Panc1 (cell line): ENCODE data around the gene CNTLN. TPM values are rescaled to one million over a fixed set of nuclear protein-coding genes. Genes with fewer than 3 reads are reported as not detected.

Experiments
- ATAC-seq: fragments of 200-7000 bp; cut with Tn5 transposase; 2 replicates; pipeline ENCODE4 v1.9.1; 2020; ENCODE audit warnings: mild to moderate bottlenecking, moderate library complexity
- BruUV-seq: library from RNA; stranded (reverse); fragments of 400-500 nt; replicated peaks from 2 replicates; lab custom pipeline; 2021; lab: Mats Ljungman, UMichigan
- CTCF ChIA-PET: fragments of 300-600 bp; sonication (Branson Sonifier 250); formaldehyde crosslinking; loops from one replicate; lab custom pipeline; 2022; ENCODE audit warnings: antibody characterized with exemption; lab: Charles Lee
- POLR2A ChIA-PET: fragments of 300-600 bp; sonication (Branson Sonifier 250); formaldehyde crosslinking; loops from one replicate; lab custom pipeline; 2022; ENCODE audit warnings: antibody characterized with exemption; lab: Charles Lee
- DNase-seq: peaks from one replicate; pipeline ENCODE4 v3.0.0-alpha.2; 2010; ENCODE audit warnings: low read depth, low spot score
- H3K27ac ChIP-seq: 2 replicates; pipeline ENCODE4 v1.5.1; 2011; ENCODE audit warnings: mild to moderate bottlenecking, low read length, inconsistent platforms
- H3K27me3 ChIP-seq: fragments of 200-500 bp; sonication (Bioruptor generic); 2 replicates; pipeline ENCODE4 v1.6.0; 2014; ENCODE audit warnings: low read length, inconsistent platforms; ENCODE audit not compliant: control insufficient read depth, insufficient read depth
- H3K36me3 ChIP-seq: fragments of 200-500 bp; sonication (Bioruptor generic); 2 replicates; pipeline ENCODE4 v1.5.1; 2014; ENCODE audit warnings: inconsistent platforms, mild to moderate bottlenecking, low read length, moderate library complexity; ENCODE audit not compliant: control insufficient read depth, insufficient read depth
- H3K4me1 ChIP-seq: 2 replicates; pipeline ENCODE4 v1.5.1; 2011; ENCODE audit warnings: inconsistent platforms, mild to moderate bottlenecking, low read length, moderate library complexity; ENCODE audit not compliant: control insufficient read depth, insufficient read depth
- H3K4me3 ChIP-seq, 2 experiments: 2 replicates each; pipeline ENCODE4 v1.5.1; 2011 to 2012; ENCODE audit warnings: low read depth in 2 of 2, low read length in 2 of 2, mild to moderate bottlenecking in 2 of 2, inconsistent platforms in 1 of 2, moderate library complexity in 1 of 2
- H3K9me3 ChIP-seq: fragments of 200-500 bp; sonication (Bioruptor generic); 2 replicates; pipeline ENCODE4 v1.5.1; 2014; ENCODE audit warnings: low read depth, mild to moderate bottlenecking, inconsistent platforms, low read length, moderate library complexity; ENCODE audit not compliant: control insufficient read depth, insufficient read depth
- POLR2AphosphoS5 ChIP-seq: IDR thresholded peaks from 2 replicates; pipeline ENCODE4 v1.6.1; 2012; ENCODE audit warnings: mild to moderate bottlenecking, low read depth, low read length, moderate library complexity
- REST ChIP-seq, 2 experiments: IDR thresholded peaks; 2 replicates each; pipeline ENCODE4 v1.6.1; 2011 to 2012; ENCODE audit warnings: low read depth in 2 of 2, control low read depth in 1 of 2, low read length in 1 of 2, mild to moderate bottlenecking in 1 of 2, moderate library complexity in 1 of 2; ENCODE audit not compliant: insufficient read depth in 1 of 2
- SIN3A ChIP-seq: IDR thresholded peaks from 2 replicates; pipeline ENCODE4 v1.6.1; 2012; ENCODE audit warnings: low read depth, mild to moderate bottlenecking, low read length, moderate library complexity, borderline replicate concordance; ENCODE audit not compliant: insufficient read depth
- TCF7L2 ChIP-seq: IDR thresholded peaks from 2 replicates; pipeline ENCODE4 v1.6.1; 2011; ENCODE audit warnings: mild to moderate bottlenecking, low read depth, low read length, inconsistent platforms
- in situ Hi-C: cut with HindIII; loops from 2 replicates; pipeline ENCODE4 v1.10.0; 2016; ENCODE audit warnings: low sequenced_read_pairs, low pct_unique_long_range_greater_than_20kb
- intact Hi-C: fragments of 100-400 bp; cut with micrococcal nuclease; formaldehyde crosslinking; loops from one replicate; pipeline ENCODE4 v1.10.0; 2022; ENCODE audit not compliant: unreplicated experiment
- total RNA-seq: library from RNA; stranded (reverse); gene quantifications from one replicate; pipeline ENCODE4 v1.2.1, GENCODE V29; 2021; ENCODE audit not compliant: unreplicated experiment
- TF ChIP-seq, protein P1 (sequence below): fragments of 450-650 bp; IDR thresholded peaks from 2 replicates; pipeline ENCODE4 v1.5.1; 2017; ENCODE audit warnings: mild to moderate bottlenecking

CNTLN gene
- total RNA-seq, 1 experiment from 2014 or later: not detected

DNA sequence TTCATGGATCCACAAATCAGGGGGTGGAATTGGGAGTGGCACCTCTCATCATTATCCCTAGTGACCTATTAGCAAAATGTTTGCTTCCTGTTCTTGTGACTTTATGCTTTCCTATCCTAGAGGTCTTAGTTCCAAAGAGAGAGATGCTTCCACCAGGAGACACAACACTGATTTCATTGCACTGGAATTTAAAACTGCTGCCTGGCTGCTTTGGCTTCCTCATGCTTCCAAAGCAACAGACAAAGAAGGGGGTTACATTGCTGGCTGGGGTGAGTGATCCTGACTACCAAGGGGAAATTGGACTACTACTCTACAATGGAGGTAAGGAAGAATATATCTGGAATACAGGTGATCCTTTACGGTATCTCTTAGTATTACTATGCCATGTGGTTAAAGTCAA is 374.9 kb downstream of the CNTLN start:
- in situ Hi-C loops (no loop called here), intact Hi-C loops (no loop called here)
- ChIA-PET POLR2A (no interaction called here), CTCF (interaction anchor here (0.6 kb wide), 1 partner anchor 12 kb away, joined by 3 read pairs; no protein-coding TSS in a partner anchor)
- no peak for TF ChIP-seq POLR2AphosphoS5
- no peak for TF ChIP-seq REST (IDR thresholded peaks at IDR 0.05; ENCODE audit: insufficient read depth in 1 of 2, low read depth in 2 of 2, low read length in 1 of 2)
- no peak for TF ChIP-seq TCF7L2
- no peak for TF ChIP-seq SIN3A
- TF ChIP-seq, protein P1, sequence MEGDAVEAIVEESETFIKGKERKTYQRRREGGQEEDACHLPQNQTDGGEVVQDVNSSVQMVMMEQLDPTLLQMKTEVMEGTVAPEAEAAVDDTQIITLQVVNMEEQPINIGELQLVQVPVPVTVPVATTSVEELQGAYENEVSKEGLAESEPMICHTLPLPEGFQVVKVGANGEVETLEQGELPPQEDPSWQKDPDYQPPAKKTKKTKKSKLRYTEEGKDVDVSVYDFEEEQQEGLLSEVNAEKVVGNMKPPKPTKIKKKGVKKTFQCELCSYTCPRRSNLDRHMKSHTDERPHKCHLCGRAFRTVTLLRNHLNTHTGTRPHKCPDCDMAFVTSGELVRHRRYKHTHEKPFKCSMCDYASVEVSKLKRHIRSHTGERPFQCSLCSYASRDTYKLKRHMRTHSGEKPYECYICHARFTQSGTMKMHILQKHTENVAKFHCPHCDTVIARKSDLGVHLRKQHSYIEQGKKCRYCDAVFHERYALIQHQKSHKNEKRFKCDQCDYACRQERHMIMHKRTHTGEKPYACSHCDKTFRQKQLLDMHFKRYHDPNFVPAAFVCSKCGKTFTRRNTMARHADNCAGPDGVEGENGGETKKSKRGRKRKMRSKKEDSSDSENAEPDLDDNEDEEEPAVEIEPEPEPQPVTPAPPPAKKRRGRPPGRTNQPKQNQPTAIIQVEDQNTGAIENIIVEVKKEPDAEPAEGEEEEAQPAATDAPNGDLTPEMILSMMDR: no peak
- Histone ChIP-seq H3K36me3 (no peaks in the 10 kb centered on the region), H3K27ac (no peak overlapping the region), H3K27me3 (no peaks in the 10 kb centered on the region), H3K9me3 (no peaks in the 10 kb centered on the region), H3K4me3 (no peak overlapping the region), H3K4me1 (no peaks in the 10 kb centered on the region)
- DNase-seq (no peak), ATAC-seq (no peak)
- no TSS peak for BruUV-seq

DNA sequence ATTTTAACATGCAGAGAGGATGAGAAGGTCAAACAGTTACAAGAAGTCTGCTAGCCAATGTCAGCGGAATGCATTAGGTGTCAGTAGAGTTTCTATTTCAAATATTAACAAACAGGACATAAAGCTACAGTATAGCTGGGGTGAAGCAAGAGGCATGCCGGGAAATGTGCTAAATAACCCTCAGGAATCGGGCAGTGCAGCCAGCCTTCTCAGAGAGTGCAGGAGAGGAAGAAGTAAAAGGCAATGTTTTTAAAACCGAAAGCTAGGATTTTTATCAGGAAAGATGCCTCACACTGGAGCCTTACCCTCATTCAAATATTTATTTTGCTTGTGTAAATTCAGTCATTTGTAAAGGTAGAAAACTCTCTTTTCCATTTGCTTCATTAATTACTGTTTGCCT is 384.9 kb downstream of the CNTLN start:
- no peak for TF ChIP-seq REST (IDR thresholded peaks at IDR 0.05; ENCODE audit: insufficient read depth in 1 of 2, low read depth in 2 of 2, low read length in 1 of 2)
- TF ChIP-seq, protein P1: no peak
- no peak for TF ChIP-seq POLR2AphosphoS5
- no peak for TF ChIP-seq TCF7L2
- no peak for TF ChIP-seq SIN3A
- H3K36me3 ChIP-seq: no peaks in the 10 kb centered on the region
- no peaks in the 10 kb centered on the region for H3K27me3 ChIP-seq
- CTCF ChIA-PET: no interaction called here
- ATAC-seq: no peak
- POLR2A ChIA-PET: no interaction called here
- no peak overlapping the region for H3K4me3 ChIP-seq
- H3K27ac ChIP-seq: no peak overlapping the region
- H3K4me1 ChIP-seq: no peaks in the 10 kb centered on the region
- no TSS peak for BruUV-seq
- intact Hi-C loops (no loop called here), in situ Hi-C loops (no loop called here)
- H3K9me3 ChIP-seq: no peaks in the 10 kb centered on the region
- no peak for DNase-seq
